Measurements from ENCODE around the gene FRMD5.

DNA sequence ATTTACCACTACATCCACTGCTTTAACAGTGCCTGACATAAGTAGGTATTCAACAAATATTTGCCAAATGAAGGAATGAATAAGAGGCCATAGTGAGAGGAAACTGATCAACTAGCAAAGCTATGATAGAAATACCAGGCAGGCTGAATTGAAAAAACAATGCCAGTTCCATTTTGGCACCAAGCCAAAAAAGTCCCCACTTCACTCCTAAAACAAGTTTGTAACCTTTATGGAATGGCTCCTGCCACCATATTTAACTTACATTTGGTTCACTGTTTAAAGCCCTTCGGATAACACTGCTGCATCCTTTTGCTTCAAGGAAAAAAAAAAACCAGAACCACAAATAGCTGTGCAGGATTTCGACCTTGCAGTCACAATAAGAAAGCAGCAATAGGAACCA, 166.1 kb downstream of the FRMD5 start:
- TF ChIP-seq, protein P1, sequence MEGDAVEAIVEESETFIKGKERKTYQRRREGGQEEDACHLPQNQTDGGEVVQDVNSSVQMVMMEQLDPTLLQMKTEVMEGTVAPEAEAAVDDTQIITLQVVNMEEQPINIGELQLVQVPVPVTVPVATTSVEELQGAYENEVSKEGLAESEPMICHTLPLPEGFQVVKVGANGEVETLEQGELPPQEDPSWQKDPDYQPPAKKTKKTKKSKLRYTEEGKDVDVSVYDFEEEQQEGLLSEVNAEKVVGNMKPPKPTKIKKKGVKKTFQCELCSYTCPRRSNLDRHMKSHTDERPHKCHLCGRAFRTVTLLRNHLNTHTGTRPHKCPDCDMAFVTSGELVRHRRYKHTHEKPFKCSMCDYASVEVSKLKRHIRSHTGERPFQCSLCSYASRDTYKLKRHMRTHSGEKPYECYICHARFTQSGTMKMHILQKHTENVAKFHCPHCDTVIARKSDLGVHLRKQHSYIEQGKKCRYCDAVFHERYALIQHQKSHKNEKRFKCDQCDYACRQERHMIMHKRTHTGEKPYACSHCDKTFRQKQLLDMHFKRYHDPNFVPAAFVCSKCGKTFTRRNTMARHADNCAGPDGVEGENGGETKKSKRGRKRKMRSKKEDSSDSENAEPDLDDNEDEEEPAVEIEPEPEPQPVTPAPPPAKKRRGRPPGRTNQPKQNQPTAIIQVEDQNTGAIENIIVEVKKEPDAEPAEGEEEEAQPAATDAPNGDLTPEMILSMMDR (IDR thresholded peaks at IDR 0.05), result no peak
- TF ChIP-seq EP300 (IDR thresholded peaks at IDR 0.05) (no peak), RFX5 (IDR thresholded peaks at IDR 0.05) (no peak), JUNB (IDR thresholded peaks at IDR 0.05) (no peak), SREBF2 (IDR thresholded peaks at IDR 0.05) (no peak), NFE2L2 (conservative IDR thresholded peaks at IDR 0.05; ENCODE audit: low read length) (no peak), NPAS2 (CRISPR knock-in tag; IDR thresholded peaks at IDR 0.05; ENCODE audit: borderline replicate concordance) (no peak), CHD2 (IDR thresholded peaks at IDR 0.05; ENCODE audit: low read length, partially characterized antibody) (no peak), ZC3H11A (IDR thresholded peaks at IDR 0.05) (no peak), POLR2A (IDR thresholded peaks at IDR 0.05; ENCODE audit: low read length) (no peak), BHLHE40 (IDR thresholded peaks at IDR 0.05; ENCODE audit: low read depth, low read length) (no peak), JUN (IDR thresholded peaks at IDR 0.05) (no peak), RCOR1 (IDR thresholded peaks at IDR 0.05; ENCODE audit: low read depth, low read length) (no peak), USF2 (IDR thresholded peaks at IDR 0.05) (no peak)
